Measurements from ENCODE around the gene WDR53. TPM values are rescaled to one million over a fixed set of nuclear protein-coding genes. Genes with fewer than 3 reads are reported as not detected.

WDR53 gene
- total and polyA plus RNA-seq, 9 of the 15 experiments (the other 6 are each of a cell fraction or from before 2014, with no cell fraction given): 13.0 to 34.5 (median 20.9) TPM

GRCh38 chr3:196514913-196515621 lies 53.3 kb downstream of the WDR53 start, which contains the start of gene SMCO1:
Gene SMCO1 (minus strand): TSS chr3:196515346. CDS start chr3:196515209, 137 bp downstream.
- ATAC-seq (peak; percentile 37; the same call in 2 of the 3 replicates), DNase-seq (ENCODE audit: extremely low read depth in 1 of 4, low spot score in 3 of 4) (peak in 2 of 4 experiments; percentile 42 to 71), FAIRE-seq (peak; percentile 65)
- Histone ChIP-seq H3K79me2 (ENCODE audit: control insufficient read depth, insufficient read depth, low read length) (no peaks in the 10 kb centered on the region), H2AFZ (ENCODE audit: low read depth, low read length) (peak within 1 kb of the TSS; percentile 7; the same call in 1 of the 2 replicates), H3K4me1 (replicated peaks in 1 of 2; ENCODE audit: control insufficient read depth in 2 of 2, insufficient read depth in 2 of 2, low read length in 2 of 2) (peaks cover 19 to 53% of the 10 kb centered on the region in 2 experiments), H3K4me2 (ENCODE audit: insufficient read depth, low read length) (peak within 1 kb of the TSS; percentile 35; the same call in 1 of the 2 replicates), H3K36me3 (ENCODE audit: control insufficient read depth, insufficient read depth, low read length) (no peaks in the 10 kb centered on the region), H3K9ac (ENCODE audit: insufficient read depth in 1 of 2, low read depth in 2 of 2, low read length in 2 of 2) (no peak within 1 kb of the TSS), H3K9me1 (ENCODE audit: control insufficient read depth, insufficient read depth, low read length) (no peaks in the 10 kb centered on the region), H3K4me3 (no peak within 1 kb of the TSS), H3K27me3 (ENCODE audit: control insufficient read depth in 2 of 2, insufficient read depth in 2 of 2, low read length in 2 of 2) (no peaks in the 10 kb centered on the region), H3K27ac (ENCODE audit: extremely low read depth, low read depth, low read length) (peak within 1 kb of the TSS; percentile 31; the same call in 1 of the 3 replicates), H4K20me1 (replicated peaks; ENCODE audit: control insufficient read depth, insufficient read depth, low read length) (no peaks in the 10 kb centered on the region), H3K9me3 (replicated peaks; ENCODE audit: control insufficient read depth, insufficient read depth, low read depth, low read length) (0 out of 2 replicates have a peak, but pooled peaks cover 4% of the 10 kb centered on the region)
- POLR2A ChIA-PET: no interaction called here
- intact Hi-C loops (cut with micrococcal nuclease): loop anchor here (5.0 to 10.0 kb wide), 2 partner anchors 178 to 430 kb away; partner anchors contain the start of genes TFRC and TM4SF19
- no TSS peak for BruUV-seq (replicated peaks)
- 59% methylated on average over 10 of the region's 10 CpGs for WGBS (ENCODE audit: insufficient coverage, low coverage, missing lambda C conversion rate)
- in situ Hi-C loops (cut with MboI): loop anchor here (5.0 to 25.0 kb wide), 3 partner anchors 493 to 803 kb away; partner anchors contain the start of gene MUC20
- CTCF ChIA-PET (ENCODE audit: low intra/inter-chr PET ratio): no interaction called here
- no peak for TF ChIP-seq ATF2 (CRISPR knock-in tag; IDR thresholded peaks at IDR 0.05)
- TF ChIP-seq TEAD4 (IDR thresholded peaks at IDR 0.05; ENCODE audit: low read length): peak; percentile 88
- no peak for TF ChIP-seq TEAD4 (CRISPR knock-in tag; IDR thresholded peaks at IDR 0.05; ENCODE audit: borderline replicate concordance)
- no peak for TF ChIP-seq POLR3A (IDR thresholded peaks at IDR 0.05; ENCODE audit: borderline replicate concordance, extremely low read depth, insufficient read depth, insufficient read length)
- TF ChIP-seq CHD7 (IDR thresholded peaks at IDR 0.05; ENCODE audit: low read depth, low read length): no peak
- TF ChIP-seq NFIC (IDR thresholded peaks at IDR 0.05): no peak
- no peak for TF ChIP-seq L3MBTL2 (IDR thresholded peaks at IDR 0.05)
- TF ChIP-seq TRIM24 (IDR thresholded peaks at IDR 0.05): peak in 1 of 2 experiments; percentile 45; a peak in 3 of 4 replicates
